ENCODE data around the gene RXRB. TPM values are rescaled to one million over a fixed set of nuclear protein-coding genes. Genes with fewer than 3 reads are reported as not detected.

The RXRB gene
- total RNA-seq, 4 donors from 2014 or later: 17.3 to 27.7 (median 24.8) TPM

- TF ChIP-seq CTCF (IDR thresholded peaks at IDR 0.05; ENCODE audit: low read depth): no peak
These were observed 38.8 kb downstream of the RXRB start for GRCh38 chr6:33161354-33162331.

- no peak for TF ChIP-seq CTCF (IDR thresholded peaks at IDR 0.05; ENCODE audit: low read depth)
These were observed 39.6 kb downstream of the RXRB start for GRCh38 chr6:33160728-33161344.

GRCh38 chr6:33160096-33160495 is 40.4 kb downstream of the RXRB start:
- no peak for TF ChIP-seq CTCF (IDR thresholded peaks at IDR 0.05; ENCODE audit: low read depth)

GRCh38 chr6:33156964-33157363 is 43.5 kb downstream of the RXRB start:
- no peak for TF ChIP-seq CTCF (IDR thresholded peaks at IDR 0.05; ENCODE audit: low read depth)

GRCh38 chr6:33156561-33156960 is 43.9 kb downstream of the RXRB start:
- no peak for TF ChIP-seq CTCF (IDR thresholded peaks at IDR 0.05; ENCODE audit: low read depth)

- TF ChIP-seq CTCF (IDR thresholded peaks at IDR 0.05; ENCODE audit: low read depth): no peak
These were observed 46.1 kb downstream of the RXRB start for GRCh38 chr6:33154349-33154748.

- no peak for TF ChIP-seq CTCF (IDR thresholded peaks at IDR 0.05; ENCODE audit: low read depth)
These were observed 49.4 kb downstream of the RXRB start for GRCh38 chr6:33151050-33151449.
